Inferior parietal cortex (tissue), 1 donor: ENCODE results near the gene TMEM167A.

Experiments used
- DNase-seq: peaks from one replicate; pipeline ENCODE4 v3.0.0-alpha.2; 2016; ENCODE audit errors: extremely low spot score

The TMEM167A gene, protein sequence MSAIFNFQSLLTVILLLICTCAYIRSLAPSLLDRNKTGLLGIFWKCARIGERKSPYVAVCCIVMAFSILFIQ

GRCh38 chr5:83076742-83077661, at the start of gene TMEM167A, which contains the start of gene XRCC4:
TSS of gene TMEM167A (minus strand) at chr5:83077394. CDS start at chr5:83077323, 71 bp downstream.
TSS of gene XRCC4 (plus strand) at chr5:83077547. CDS start at chr5:83104920, 27,373 bp downstream.
- DNase-seq, result peak; percentile 99

DNA sequence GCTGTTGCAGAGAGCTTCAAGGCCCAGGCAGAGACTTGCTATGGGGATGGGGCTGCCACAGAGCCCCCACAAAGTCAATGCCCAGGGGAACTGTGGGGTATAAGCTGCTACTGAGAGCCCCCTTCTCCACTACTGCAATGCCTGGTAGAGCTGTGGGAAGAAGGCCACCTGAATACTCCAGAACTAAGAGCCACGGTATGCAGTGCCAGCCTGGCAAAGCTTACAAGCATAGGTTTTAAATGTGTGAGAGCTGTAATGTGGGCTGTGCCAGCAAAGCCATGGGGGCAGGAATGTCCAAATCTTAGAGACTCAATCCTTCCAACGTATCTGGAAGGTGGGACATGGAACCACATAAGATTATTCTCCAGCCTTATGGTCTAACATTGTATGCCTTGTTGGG, 49.3 kb upstream of the TMEM167A start:
- DNase-seq, result no peak

- DNase-seq, result no peak
Measured at GRCh38 chr5:83125560-83125959, 48.4 kb upstream of the TMEM167A start.

DNA sequence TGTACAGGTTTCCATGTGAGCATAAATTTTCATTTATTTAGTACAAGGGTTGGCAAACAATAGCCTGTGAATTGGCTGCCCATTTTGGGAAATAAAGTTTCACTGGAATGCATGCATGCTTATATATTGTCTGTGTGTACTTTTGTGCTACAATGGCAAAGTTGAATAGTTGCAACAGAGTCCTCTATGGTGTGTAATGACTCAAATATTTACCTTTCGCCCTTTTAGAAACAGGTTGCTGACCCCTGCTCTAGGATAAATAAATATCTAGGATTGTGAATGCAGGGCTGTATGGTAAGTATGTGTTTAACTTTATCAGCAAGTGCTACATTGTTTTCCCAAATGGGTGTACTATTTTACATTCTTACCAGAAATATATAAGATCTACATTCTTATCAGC, 47.4 kb upstream of the TMEM167A start:
- DNase-seq, result no peak

DNA sequence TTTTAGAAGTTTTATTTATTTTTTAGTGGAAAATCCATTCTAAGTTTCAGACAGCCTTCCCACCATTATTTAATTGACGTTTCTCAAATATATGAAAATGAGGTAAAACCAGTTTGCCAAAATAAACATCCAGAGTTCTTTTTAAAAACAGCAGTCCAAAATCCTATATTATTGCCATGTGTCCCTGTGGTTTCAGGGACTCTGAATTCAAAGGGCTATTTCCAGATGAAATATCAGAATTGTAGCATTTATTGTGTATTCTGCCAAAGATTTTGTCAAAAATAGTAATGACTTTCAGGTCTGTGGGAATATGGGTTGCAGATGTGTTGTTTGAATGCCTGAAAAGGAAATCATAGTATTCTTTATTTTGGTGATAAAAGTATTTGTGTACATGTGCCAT, 41.8 kb upstream of the TMEM167A start:
- no peak for DNase-seq

- no peak for DNase-seq
Measured at GRCh38 chr5:83118471-83118870, 41.3 kb upstream of the TMEM167A start.

DNA sequence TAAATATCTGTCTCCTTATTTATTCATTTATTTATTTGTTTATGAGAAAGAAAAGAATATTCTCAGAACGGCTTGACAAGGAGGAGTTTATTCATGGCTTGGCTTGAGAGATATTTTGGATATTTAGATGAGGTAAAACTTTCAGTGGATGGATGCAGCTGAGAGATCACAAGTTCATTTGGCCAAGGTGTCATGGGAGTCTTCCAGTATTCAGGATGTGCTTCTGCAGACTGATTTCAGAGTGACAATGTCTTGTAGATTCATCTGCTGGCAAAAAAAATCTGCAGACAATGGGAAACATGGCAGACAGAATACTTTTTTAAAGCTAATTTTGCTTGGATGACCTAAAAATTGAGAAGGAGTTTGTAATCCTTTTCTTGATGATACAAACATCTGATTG, 38.6 kb upstream of the TMEM167A start:
- no peak for DNase-seq

DNA sequence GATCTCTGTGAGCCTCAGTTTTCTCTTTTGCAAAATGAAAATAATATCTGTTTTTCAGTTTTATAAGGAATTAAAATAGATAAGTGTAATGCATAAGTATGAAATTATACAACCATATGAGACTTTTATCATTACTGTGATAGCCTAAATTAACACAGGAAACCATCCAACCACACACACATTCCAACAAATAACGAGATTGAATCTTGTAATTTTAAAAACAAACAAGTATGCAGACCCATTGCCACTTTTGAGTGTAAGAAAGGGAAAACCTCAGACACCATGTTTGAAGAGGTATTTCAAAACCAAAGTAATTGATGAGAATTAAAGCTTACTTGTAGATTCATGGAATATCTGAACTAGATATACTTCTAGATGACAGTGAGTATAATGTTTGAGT, 32.2 kb upstream of the TMEM167A start:
- DNase-seq, result no peak

DNA sequence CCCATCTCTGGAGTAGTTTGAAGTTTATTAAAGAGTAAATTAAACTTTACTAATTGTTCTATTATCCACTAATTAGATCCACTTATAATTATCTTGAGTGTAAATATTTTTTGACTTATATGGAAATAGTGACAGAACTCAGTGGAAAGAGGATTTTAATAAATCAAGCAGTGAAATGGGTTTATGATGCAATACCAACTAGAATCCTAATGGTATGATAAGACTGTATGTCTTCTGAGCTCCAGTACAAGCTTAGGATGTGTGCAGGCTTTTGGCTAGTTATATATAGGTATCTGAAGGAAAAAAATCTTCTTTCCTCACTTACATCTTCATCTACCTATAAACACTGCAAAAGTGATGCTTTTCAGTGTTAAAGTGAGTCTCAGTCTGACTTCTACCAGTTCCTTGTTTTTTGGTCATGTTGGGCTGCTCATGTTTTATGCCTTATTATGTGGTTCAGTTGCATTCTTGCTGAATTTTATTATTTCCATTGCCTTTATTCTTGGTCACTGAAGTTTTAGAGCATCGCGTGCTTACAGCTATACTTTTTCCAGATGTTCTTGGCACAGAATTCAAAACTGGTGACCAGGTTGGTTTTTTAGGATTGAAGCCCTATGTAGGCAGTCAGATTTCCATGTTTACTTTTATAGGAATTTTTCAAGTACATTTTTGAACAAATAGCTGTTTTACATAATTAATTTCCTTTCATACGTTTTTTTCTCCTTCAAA, 30.7 kb upstream of the TMEM167A start:
- no peak for DNase-seq

DNA sequence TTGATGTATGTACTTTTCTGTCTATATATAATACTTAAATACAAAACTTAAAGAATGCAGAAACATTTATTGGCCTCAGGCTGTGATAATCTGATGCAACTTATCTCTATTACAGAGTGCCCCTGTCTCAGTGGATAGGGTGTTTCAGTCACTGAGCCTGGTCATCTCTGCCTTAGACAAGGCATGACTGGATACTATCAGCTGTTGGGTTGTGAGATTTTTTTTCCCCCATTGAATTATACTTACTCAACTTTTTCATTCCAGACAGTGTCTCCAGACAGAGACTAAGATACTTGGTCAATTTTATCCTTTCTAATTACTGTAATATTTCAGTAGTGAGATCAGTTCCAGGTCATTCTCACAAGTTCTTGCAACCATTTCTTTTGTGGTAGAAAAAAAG, 26.8 kb upstream of the TMEM167A start:
- DNase-seq, result no peak

- DNase-seq, result no peak
Measured at GRCh38 chr5:83102364-83102980, 25.3 kb upstream of the TMEM167A start.

DNA sequence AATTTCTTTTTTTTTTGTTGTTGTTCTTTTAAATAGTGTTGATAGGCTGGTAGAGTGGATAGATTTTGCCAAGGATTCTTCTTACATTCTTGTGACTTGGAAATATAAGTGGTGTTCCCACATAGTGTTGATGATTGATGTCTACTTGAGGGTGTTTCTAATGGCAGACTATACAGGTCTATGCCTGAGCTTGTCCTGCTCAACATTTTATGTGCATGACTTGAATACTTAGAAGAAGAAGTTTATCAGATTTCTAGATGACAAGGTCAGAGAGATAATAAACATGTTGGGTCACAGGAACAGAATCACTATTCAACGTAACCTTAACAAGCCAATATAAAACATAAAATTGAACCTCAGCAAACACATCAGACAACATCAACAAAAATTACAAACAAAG, 24.3 kb upstream of the TMEM167A start:
- DNase-seq, result no peak

DNA sequence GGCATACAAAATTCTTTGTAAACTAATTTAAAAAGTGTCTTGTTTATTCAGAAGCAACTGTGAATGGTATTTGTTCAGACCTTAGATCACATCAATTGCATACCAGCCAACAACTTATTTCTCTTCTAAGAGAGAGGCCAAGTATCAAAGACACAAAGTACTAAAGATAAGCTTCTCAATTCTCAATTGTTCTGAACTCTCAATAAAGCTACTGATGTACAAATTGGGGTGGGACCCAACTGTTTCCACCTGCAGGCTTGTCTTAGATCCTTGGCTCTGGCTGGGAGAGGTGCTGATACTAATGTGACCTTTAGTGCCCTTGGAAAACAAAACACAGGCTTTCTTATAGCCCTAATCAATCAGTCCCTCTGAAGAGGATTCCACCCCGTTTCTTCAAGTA, 22.3 kb upstream of the TMEM167A start:
- no peak for DNase-seq

GRCh38 chr5:83099001-83099400, 21.8 kb upstream of the TMEM167A start:
- DNase-seq, result no peak

DNA sequence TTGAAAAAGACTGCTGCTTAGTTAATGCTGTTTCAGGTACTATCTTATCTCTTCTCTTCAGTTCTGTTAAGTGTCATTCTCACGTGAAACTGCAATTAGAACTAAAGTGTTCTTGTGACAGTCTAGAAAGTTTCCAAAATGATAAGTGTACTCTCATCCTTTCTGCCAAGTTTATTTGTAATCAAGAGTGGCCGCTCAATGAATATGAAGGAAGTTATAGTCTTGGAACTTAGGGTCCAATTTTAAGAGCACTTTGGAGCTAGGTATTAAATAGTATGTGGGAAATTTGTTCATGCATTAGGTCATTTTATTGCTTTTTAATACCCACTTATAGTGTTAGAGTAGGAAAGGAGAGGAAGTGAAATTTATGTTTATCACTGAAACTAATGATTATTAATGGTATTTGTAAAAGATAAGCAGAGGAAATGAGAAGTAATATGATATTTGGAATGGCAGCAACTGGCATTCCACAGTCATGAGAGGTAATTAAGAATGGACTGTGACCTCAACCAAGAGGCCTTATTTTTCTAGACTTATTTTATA, 20.6 kb upstream of the TMEM167A start:
- no peak for DNase-seq

DNA sequence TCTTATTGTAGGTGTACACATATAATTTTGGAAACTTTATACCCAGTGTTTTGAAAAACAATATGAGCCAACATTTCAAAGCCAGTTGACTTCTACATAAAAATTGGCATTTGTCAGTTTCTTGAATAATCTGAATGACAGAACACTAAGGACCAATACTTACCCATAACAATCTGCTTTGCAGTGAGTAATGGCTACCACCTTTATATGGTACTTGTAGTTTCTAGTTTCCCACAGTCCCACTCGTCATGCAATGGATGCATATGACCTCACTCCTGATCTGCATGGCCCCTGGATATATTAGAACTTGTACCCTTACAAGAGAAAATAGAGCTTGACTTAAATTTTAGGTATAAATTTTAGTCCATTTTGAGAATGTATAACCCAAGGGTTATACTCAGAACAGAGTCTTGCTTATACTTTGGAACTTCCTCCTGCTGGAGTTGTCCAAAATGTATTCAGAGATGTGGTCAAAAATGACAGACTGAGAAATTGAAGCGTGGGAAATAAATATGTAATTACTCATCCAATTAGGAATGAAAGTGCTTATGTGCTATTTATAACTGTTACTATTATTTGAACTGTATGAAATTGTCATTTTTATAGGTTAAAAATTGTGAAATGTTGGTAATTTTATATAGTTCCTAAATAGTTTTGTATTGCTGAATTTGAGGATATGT, 19.6 kb upstream of the TMEM167A start:
- DNase-seq, result no peak

- DNase-seq, result no peak
Measured at GRCh38 chr5:83095957-83096539, 18.9 kb upstream of the TMEM167A start.

- DNase-seq, result no peak
Measured at GRCh38 chr5:83095163-83095956, 18.2 kb upstream of the TMEM167A start.

- DNase-seq, result no peak
Measured at GRCh38 chr5:83093692-83094091, 16.5 kb upstream of the TMEM167A start.

DNA sequence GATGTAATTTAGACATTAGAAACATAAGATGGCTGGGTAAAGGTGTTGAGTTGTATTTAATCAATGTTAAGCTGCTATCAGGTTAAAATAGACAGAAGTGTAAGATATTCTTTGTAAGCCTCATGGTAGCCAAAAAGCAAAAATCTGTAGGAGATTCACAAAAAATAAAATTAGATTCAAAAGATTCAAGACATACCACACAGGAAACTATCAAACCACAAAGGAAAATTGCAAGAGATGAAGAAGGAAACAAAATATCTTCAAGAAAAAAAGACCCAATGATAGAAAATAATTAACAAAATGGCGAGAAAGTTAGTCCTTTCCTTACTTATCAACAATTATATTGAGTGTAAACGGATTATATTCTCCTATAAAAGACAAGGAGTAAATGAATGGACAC, 15.4 kb upstream of the TMEM167A start:
- no peak for DNase-seq
